Stimulated activated CD4-positive, alpha-beta T cell treated with anti-CD3 and anti-CD28 coated beads, Interleukin-2, amount 100 ng/mL, for 24 hours (primary cell): Measurements from ENCODE around the gene TNXB.
A peak's percentile ranks its signal among the peaks of the same experiment; 100 is the strongest.
"Not testable (repeated sequence)": the region's sequence is repeated elsewhere in the genome, so short reads cannot be mapped to it uniquely, and the experiment has no call there.

ENCODE experiments used
- DNase-seq, 2 donors: peaks; one replicate each; pipeline ENCODE4 v3.0.0-alpha.2; 2020

The TNXB gene

GRCh38 chr6:32109114-32109764 lies at the start of gene TNXB:
TNXB (minus strand) TSS chr6:32109338; CDS start chr6:32098198, 11,140 bp downstream.
- no peak for DNase-seq

GRCh38 chr6:32158052-32158451 lies 48.9 kb upstream of the TNXB start:
- DNase-seq, result no peak

GRCh38 chr6:32156891-32157290 lies 47.8 kb upstream of the TNXB start:
- DNase-seq, result no peak

- DNase-seq, result peak; percentile 61 to 63
These were observed 45.5 kb upstream of the TNXB start for GRCh38 chr6:32154514-32155161.

GRCh38 chr6:32153564-32154513 lies 44.7 kb upstream of the TNXB start, which contains the start of gene PPT2:
PPT2 (plus strand) TSS chr6:32154141; CDS start chr6:32154595, 454 bp downstream.
- peak; percentile 79 to 84 for DNase-seq

GRCh38 chr6:32152769-32153563 lies 43.8 kb upstream of the TNXB start:
- no peak for DNase-seq

GRCh38 chr6:32151863-32152768 lies 43.0 kb upstream of the TNXB start, which contains the start of gene PRRT1:
PRRT1 (minus strand) TSS chr6:32151939; CDS start chr6:32151827, 112 bp downstream.
- DNase-seq, result no peak

- DNase-seq, result no peak
These were observed 42.2 kb upstream of the TNXB start for GRCh38 chr6:32151181-32151862.

GRCh38 chr6:32149932-32150870 lies 41.1 kb upstream of the TNXB start:
- no peak for DNase-seq

- DNase-seq, result no peak
These were observed 40.1 kb upstream of the TNXB start for GRCh38 chr6:32149092-32149755.

- DNase-seq, result peak; percentile 71 to 76
These were observed 39.4 kb upstream of the TNXB start for GRCh38 chr6:32148289-32149091.

GRCh38 chr6:32147401-32148132 lies 38.4 kb upstream of the TNXB start:
- DNase-seq, result no peak

GRCh38 chr6:32146687-32147086 lies 37.5 kb upstream of the TNXB start:
- DNase-seq, result no peak

- no peak for DNase-seq
These were observed 37.1 kb upstream of the TNXB start for GRCh38 chr6:32146287-32146686.

- not testable (repeated sequence) for DNase-seq
These were observed 35.1 kb upstream of the TNXB start for GRCh38 chr6:32144238-32144637.

- no peak for DNase-seq
These were observed 31.4 kb upstream of the TNXB start for GRCh38 chr6:32140420-32141046.

- no peak for DNase-seq
These were observed 30.5 kb upstream of the TNXB start for GRCh38 chr6:32139590-32139989.
